HG02798 (cell line): ENCODE data around the gene BUB1B.
A peak's percentile ranks its signal among the peaks of the same experiment; 100 is the strongest.

ENCODE experiments used
- ATAC-seq: cut with Tn5 transposase; IDR thresholded peaks from one replicate; pipeline ENCODE4 v1.9.1; 2021; ENCODE audit warnings: mild to moderate bottlenecking; ENCODE audit not compliant: unreplicated experiment, poor library complexity

Gene BUB1B

GRCh38 chr15:40182358-40183029 is 21.6 kb downstream of the BUB1B start:
- ATAC-seq = peak; percentile 52

GRCh38 chr15:40183636-40184463 is 23.0 kb downstream of the BUB1B start:
- ATAC-seq = no peak

- ATAC-seq = no peak
These were observed 29.7 kb downstream of the BUB1B start for GRCh38 chr15:40190591-40190990.

- ATAC-seq = no peak
These were observed 32.1 kb downstream of the BUB1B start for GRCh38 chr15:40192942-40193341.

GRCh38 chr15:40197434-40197833 is 36.6 kb downstream of the BUB1B start:
- ATAC-seq = no peak

- ATAC-seq = no peak
These were observed 37.7 kb downstream of the BUB1B start for GRCh38 chr15:40198355-40199085.

- no peak for ATAC-seq
These were observed 43.2 kb downstream of the BUB1B start for GRCh38 chr15:40204100-40204499.

- ATAC-seq = peak; percentile 70
These were observed 56.4 kb downstream of the BUB1B start for GRCh38 chr15:40217166-40217824.

- ATAC-seq = no peak
These were observed 58.9 kb downstream of the BUB1B start for GRCh38 chr15:40219801-40220200.

GRCh38 chr15:40222131-40222530 is 61.3 kb downstream of the BUB1B start:
- no peak for ATAC-seq

- no peak for ATAC-seq
These were observed 65.9 kb downstream of the BUB1B start for GRCh38 chr15:40226736-40227135.

- no peak for ATAC-seq
These were observed 68.4 kb downstream of the BUB1B start for GRCh38 chr15:40229316-40229715.

- ATAC-seq = no peak
These were observed 69.1 kb downstream of the BUB1B start for GRCh38 chr15:40229956-40230355.

GRCh38 chr15:40232625-40233070 is 71.8 kb downstream of the BUB1B start:
- no peak for ATAC-seq

- ATAC-seq = no peak
These were observed 73.1 kb downstream of the BUB1B start for GRCh38 chr15:40233727-40234577.

GRCh38 chr15:40234783-40235182 is 73.9 kb downstream of the BUB1B start:
- ATAC-seq = no peak

GRCh38 chr15:40235201-40235885 is 74.5 kb downstream of the BUB1B start:
- no peak for ATAC-seq

- ATAC-seq = no peak
These were observed 77.9 kb downstream of the BUB1B start, which contains the start of gene PAK6 for GRCh38 chr15:40238532-40239403. Gene PAK6, plus strand, starts transcription at chr15:40239063. Its CDS starts 25,723 bp downstream, at chr15:40264786.
